A549 treated with RU486 at 1 μM for 4 hours (cell line): Measurements from ENCODE around the gene SERPINB11. TPM values are rescaled to one million over a fixed set of nuclear protein-coding genes. Genes with fewer than 3 reads are reported as not detected.

Experiments
- total RNA-seq: library from RNA; stranded (reverse); fragments of 200-300 nt; extraction: Qiagen RNA extraction; gene quantifications from 5 replicates; pipeline ENCODE4 v1.2.3, GENCODE V29; 2022; ENCODE audit warnings: low read depth

Gene SERPINB11, protein sequence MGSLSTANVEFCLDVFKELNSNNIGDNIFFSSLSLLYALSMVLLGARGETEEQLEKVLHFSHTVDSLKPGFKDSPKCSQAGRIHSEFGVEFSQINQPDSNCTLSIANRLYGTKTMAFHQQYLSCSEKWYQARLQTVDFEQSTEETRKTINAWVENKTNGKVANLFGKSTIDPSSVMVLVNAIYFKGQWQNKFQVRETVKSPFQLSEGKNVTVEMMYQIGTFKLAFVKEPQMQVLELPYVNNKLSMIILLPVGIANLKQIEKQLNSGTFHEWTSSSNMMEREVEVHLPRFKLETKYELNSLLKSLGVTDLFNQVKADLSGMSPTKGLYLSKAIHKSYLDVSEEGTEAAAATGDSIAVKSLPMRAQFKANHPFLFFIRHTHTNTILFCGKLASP
- 0.22 TPM in 1 of 5 replicates, not detected in the others for total RNA-seq

DNA sequence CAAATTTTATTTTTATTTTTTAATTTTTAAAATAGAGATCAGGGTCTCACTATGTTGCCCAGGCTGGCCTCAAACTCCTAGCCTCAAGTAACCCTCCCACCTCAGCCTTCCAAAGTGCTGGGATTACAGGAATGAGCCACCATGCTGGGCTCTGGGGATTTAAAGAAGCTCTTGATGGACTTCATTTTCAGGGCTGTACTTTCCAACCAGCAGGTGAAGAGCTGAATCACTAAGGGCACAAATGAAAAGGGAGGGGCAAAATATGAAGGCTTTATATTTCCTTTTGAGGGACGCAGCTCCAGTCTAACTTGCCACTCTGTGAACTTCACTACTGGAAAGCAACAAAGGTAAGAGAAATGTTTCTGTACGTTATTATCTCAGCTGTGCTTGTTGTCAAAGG is at the start of gene SERPINB11:
Gene SERPINB11, plus strand, starts transcription at position 301 of the 400 bp plus-strand sequence. CDS start 7,234 bp downstream, outside the sequence.

DNA sequence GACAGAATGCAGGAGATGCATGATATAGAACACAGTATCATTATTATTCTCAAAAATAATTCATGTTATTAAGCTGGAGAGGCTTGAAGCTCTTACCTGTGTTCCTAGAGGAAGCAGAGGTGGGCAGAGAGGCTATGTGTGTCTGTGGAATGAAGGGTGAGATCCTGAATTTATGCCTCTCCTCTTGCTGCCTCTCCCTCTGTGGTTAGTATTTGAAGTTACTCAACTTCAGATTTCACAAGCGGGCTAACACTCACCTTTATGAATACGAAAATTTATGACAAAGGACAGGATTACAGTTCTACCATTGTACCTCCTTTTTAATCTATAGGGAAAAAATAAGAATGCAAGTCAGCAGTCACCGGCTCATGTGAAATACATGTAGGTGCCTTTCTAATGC is 41.0 kb upstream of the SERPINB11 start, which contains the start of gene SERPINB3:
Gene SERPINB3, minus strand, starts transcription at position 144 of the 400 bp plus-strand sequence. CDS start 677 bp downstream, outside the sequence.

Other genes starting within 250 kb of the SERPINB11 start
- gene SERPINB5, start 226.0 kb upstream of the SERPINB11 start, total RNA-seq: 0.05 to 0.11 TPM (median 0.07 TPM) in 3 of 5 replicates, not detected in the others
- gene SERPINB12, start 160.6 kb upstream of the SERPINB11 start, total RNA-seq: not detected in 5 replicates
- gene SERPINB13, start 115.6 kb upstream of the SERPINB11 start, total RNA-seq: not detected in 5 replicates
- 0.11 to 0.18 TPM (median 0.15 TPM) in 4 of 5 replicates, not detected in the other for gene SERPINB4, start 58.7 kb upstream of the SERPINB11 start, total RNA-seq
- gene SERPINB3, start 41.1 kb upstream of the SERPINB11 start, total RNA-seq: 0.09 to 0.21 TPM (median 0.14 TPM) in 3 of 5 replicates, not detected in the others
- 1.8 to 2.7 TPM (median 2.3 TPM) in 5 replicates for gene SERPINB7, start 72.5 kb downstream of the SERPINB11 start, total RNA-seq
- gene SERPINB2, start 184.7 kb downstream of the SERPINB11 start, total RNA-seq: 0.17 TPM in 1 of 5 replicates, not detected in the others
- not detected in 5 replicates for gene SERPINB10, start 205.0 kb downstream of the SERPINB11 start, total RNA-seq
- gene HMSD, start 246.3 kb downstream of the SERPINB11 start, total RNA-seq: 0.21 to 0.39 TPM in 2 of 5 replicates, not detected in the others